NCI-H748 (cell line): ENCODE results near the gene CABYR.

Experiments used
- DNase-seq: peaks from one replicate; lab custom pipeline; 2025; ENCODE audit not compliant: unreplicated experiment; lab: John Stamatoyannopoulos, UW

CABYR gene

DNA sequence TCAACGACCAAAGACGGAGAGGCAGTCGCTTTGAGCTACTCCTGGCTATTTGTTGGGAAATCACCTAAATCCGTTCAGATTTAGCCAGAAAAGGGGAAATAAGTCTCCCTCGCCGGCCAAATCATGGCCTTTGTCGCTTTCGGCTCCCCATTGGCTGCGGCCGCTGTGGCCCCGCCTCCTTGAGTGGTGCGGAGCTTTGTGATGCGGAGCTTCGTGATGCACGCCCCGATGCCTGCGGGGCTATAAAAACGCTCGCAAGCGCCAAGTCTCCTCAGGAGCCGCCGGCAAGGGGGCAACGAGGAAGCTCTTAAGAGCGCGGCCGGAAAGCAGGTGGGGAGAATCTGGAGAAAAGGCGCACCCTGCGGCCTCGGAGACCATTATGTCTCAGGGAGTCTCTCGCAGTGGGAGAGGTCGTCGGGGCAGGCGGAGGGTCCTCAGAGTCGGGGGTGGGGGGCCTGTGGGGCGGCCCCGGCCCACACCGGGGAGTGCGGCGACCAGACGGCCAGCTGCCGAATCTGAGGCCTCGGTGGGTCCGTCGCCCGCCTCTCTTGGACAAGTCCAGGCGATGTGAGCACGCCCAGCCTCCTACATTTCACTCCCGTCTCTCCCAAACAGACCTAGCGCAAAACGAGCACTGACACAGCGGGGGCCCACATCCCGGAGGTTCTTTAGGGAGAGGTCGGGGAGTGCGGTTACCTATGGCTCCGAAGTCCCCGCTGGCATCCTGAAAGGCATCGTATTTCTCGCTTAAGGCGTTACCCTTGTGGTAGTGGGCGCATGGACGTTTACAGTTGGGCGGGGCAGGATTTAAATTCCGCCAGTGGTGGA, at the start of gene CABYR:
Gene CABYR (plus strand): TSS at position 274 of the 828 bp plus-strand sequence. CDS start 4,053 bp downstream, outside the sequence.
- DNase-seq, result peak; percentile 95

GRCh38 chr18:24089076-24089475, 49.8 kb upstream of the CABYR start:
- DNase-seq, result no peak

GRCh38 chr18:24089515-24090337, 49.1 kb upstream of the CABYR start:
- DNase-seq, result no peak

GRCh38 chr18:24090876-24091275, 48.0 kb upstream of the CABYR start:
- no peak for DNase-seq

DNA sequence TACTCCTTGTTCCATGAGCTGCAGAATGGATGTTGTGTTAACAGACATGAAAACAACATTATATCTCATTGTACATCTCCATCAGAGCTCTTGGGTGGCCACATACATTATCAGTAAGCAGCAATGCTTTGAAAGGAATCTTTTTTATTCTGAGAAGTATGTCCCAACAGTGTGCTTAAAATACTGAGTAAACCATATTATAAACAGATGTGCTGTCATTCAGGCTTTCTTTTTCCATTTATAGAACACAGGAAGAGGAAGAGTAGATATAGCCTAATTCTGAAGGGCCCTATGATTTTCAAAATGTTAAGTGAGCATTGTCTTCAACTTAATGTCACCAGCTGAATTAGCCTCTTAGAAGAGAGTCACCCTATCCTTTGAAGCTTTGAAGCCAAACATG, 44.3 kb upstream of the CABYR start:
- DNase-seq, result no peak

- no peak for DNase-seq
Measured at GRCh38 chr18:24095976-24096375, 42.9 kb upstream of the CABYR start.

DNA sequence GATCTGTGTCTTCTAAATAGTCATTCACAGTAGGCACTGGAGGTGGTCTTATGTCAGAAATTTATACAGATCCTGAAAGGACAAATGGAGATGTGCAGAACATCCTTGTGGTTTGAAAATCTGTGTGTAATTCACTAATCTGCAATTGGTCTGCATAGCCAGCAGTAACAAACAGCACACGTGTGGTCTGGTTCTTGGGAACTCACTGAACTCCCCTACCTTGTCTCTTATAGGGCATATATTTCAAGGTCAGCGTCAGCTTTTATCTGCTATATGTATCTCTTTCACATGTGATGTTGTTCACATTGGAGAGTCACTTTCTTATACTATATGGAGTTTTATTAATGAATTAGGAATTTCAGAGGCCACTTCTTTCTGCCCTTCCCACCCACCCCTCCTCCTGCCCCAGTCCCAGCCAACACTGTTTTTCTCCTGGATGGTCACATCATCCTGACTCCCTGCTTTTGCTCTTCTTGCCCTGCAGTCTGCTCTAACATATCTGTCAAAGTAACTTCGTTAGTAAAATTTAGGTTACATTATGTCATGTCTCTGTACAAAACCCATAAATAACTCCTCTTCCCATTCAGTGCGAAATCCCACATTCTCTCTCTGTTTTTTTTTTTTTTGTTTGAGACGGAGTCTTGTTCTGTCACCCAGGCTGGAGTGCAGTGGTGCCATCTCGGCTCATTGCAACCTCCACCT, 35.4 kb upstream of the CABYR start:
- DNase-seq, result no peak

DNA sequence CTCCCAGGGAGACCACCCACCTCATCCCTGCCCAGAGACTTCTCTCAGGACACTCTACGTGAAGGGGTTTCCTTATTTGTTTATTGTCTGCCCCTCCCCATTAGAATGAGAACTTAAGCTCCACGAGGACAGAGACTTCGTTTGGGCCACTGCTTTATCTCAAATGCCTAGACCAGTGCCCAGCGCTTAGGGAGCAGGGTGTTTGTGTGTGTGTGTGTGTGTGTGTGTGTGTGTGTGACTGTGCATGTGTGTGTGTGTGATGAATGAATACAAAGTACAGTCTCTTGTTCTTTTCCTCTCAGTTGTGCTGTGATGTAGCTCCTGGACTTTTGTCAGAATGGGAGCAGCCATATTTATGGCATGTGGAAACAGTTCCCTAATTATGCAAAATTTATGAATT, 34.4 kb upstream of the CABYR start:
- DNase-seq, result no peak

GRCh38 chr18:24108641-24109040, 30.2 kb upstream of the CABYR start:
- no peak for DNase-seq

GRCh38 chr18:24111936-24112335, 26.9 kb upstream of the CABYR start:
- DNase-seq, result no peak

DNA sequence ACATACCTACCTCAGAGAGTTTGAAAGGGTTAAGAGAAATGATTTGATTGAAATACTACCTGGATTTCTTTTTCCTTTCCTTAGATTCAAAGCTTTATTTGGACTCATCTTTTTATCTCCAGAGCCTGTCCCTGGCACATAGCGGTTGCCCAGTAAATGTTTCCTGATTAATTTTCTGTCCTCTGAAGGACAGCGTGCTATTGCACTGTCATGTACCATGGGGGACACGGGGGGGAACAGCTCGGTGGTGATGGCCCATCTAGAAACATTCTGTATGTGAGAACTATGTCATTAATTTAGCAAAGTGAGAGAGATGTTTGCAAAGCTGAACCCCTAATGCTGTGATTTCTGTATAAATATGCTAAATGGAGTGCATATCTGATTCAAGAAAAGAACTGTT, 26.4 kb upstream of the CABYR start:
- DNase-seq, result no peak

DNA sequence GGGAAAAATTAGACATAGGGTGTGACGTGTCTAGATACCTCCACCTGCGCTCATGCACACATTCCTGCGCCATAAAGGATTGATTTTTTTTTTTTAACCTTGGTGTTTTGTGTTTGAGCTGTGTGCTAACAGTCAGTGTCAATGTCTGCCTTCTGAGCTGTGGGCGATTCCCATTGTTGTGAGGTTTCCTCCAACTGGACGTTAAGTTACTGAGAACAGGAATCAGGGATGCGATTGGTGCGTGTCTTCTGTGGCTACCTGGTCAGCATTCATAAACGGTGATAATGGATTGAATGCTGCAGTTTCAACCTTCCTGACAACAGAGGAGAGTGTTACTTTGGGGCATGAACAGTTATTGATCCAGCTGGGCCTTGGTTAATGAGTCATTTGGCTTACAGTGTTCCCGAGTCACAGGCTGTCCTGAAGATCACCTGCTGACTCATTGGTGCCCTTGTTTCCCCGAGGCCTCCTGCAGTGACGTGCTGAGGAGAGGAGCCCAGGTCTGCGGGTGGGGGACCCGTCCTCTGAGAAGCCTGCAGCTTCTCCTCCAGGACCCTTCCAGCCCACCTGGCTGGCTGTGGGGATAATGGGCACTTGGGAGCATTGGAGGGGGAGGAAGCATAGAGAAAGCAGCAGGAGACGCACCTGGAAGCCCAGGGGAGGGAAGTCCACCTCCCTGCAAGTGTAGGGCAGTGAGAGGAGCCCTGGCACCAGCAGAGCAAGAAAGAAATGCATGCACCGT, 25.8 kb upstream of the CABYR start:
- DNase-seq, result no peak

GRCh38 chr18:24114924-24115549, 23.8 kb upstream of the CABYR start:
- no peak for DNase-seq

GRCh38 chr18:24115628-24116027, 23.2 kb upstream of the CABYR start:
- DNase-seq, result no peak

DNA sequence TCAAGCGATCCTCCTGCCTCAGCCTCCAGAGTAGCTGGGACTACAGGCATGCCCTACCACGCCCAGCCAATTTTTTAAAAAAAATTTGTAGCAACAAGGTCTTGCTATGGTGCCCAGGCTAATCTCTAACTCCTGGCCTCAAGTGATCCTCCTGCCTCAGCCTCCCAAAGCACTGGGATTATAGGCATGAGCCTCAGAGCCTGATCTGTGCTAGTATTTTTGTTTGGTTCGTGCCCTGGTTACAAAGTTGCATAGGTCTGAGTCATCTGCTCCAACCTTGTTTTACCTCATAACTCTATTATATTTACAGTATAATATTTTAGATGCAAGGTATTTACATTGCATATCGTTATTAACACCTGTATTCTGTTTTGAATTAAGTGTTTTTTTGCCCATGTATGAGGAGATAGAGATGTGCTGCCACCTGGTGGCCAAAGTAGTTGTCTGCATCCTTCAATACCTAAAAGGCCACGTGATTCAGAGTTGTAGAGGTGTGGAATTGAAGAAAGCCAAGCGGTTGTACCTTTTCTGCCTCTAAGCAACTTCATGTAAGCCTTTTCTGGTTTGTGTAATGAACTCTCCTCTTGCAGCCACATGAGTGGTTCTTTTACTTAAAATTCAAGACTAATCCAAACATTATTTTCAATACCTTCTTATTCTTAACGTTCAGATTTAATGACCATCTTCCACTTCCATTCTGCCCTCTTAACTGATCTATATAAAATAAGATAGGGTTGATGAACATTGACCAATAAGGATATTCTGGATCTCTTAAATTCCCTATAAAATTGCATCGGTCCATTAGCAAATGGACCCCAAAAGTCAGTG, 19.9 kb upstream of the CABYR start:
- DNase-seq, result peak; percentile 73

GRCh38 chr18:24120676-24121075, 18.2 kb upstream of the CABYR start:
- DNase-seq, result no peak

DNA sequence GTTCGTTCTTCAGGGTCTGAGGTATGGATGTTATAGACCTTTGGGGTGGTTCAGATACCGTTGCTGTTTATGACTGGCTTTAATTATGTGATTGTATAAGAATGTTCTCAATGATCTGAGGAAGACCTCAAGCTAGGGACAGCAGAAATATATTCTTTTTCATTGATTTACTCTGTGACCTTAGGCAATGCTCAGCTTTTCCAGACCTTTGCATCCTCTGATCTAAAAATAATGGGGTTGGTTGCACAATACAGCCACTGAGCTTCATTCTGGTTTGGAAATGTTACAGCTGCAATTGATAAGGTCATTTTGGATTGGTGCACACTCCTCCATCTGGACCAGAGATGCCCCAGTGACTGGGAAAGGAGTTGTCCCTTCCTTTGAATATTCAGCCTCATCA, 17.2 kb upstream of the CABYR start:
- DNase-seq, result no peak

DNA sequence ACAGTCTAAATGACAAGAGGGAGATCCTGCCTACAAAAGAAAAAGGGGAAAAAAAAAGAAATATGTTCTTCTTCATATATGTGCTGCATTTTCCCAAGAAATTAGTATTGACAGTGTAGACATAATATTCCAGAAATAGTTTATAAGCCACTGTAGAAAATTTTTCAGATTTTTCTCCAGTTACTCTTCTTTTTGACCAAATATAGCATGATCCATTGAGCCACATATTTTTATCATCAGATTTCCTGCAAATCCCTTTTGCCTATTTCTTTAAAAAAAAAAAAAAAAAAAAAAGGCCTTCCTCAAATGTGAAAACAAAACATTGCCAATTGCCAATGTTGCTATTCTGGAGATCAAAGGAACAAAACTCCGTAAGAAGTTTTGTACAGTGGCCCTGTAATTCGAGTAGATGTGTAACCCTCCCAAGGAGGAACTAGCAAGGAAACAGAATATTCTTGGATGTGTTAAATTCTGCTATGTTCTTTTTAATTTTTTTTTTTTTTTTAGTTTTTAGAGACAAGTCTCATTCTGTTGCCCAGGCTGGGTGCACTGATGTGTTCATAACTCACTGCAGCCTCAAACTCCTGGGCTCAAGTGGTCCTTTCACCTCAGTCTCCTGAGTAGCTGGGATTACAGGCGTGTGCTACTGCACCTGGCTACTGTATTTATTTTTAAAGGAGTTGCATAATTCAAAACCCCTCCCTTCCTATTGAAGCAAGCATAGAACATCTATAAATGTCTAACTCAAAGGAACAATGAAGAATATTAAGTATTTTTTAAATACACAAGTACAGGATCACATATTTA, 12.5 kb upstream of the CABYR start:
- peak; percentile 12 for DNase-seq

GRCh38 chr18:24127735-24128134, 11.1 kb upstream of the CABYR start:
- DNase-seq, result peak; percentile 11
